Sciatic nerve (tissue), 2 donors: Measurements from ENCODE around the gene ZBTB34. TPM values are rescaled to one million over a fixed set of nuclear protein-coding genes. Genes with fewer than 3 reads are reported as not detected.

Experiments
- ATAC-seq: fragments of 200-7000 bp; cut with Tn5 transposase; one replicate; pipeline ENCODE4 v1.9.1; 2020; ENCODE audit warnings: mild to moderate bottlenecking, moderate library complexity
- DNase-seq: peaks from one replicate; pipeline ENCODE4 v3.0.0-alpha.2; 2020; ENCODE audit warnings: low spot score
- intact Hi-C: fragments of 100-400 bp; cut with DNase I; formaldehyde crosslinking; loops from one replicate; pipeline ENCODE4 v1.14.2; 2022
- total RNA-seq: library from RNA; stranded (reverse); fragmentation: NEBNext Ultra II Directional; extraction: Animal tissue kit (Norgen Biotek cat#: 25700); gene quantifications from one replicate; pipeline ENCODE4 v1.2.1, GENCODE V29; 2021
- donor health status: DM: no; HTN: no; CAD: no.
- donor health status: DM: no; HTN: no; CAD: no.

ZBTB34 gene
- total RNA-seq, 1 donor from 2014 or later = 12.3 TPM

DNA sequence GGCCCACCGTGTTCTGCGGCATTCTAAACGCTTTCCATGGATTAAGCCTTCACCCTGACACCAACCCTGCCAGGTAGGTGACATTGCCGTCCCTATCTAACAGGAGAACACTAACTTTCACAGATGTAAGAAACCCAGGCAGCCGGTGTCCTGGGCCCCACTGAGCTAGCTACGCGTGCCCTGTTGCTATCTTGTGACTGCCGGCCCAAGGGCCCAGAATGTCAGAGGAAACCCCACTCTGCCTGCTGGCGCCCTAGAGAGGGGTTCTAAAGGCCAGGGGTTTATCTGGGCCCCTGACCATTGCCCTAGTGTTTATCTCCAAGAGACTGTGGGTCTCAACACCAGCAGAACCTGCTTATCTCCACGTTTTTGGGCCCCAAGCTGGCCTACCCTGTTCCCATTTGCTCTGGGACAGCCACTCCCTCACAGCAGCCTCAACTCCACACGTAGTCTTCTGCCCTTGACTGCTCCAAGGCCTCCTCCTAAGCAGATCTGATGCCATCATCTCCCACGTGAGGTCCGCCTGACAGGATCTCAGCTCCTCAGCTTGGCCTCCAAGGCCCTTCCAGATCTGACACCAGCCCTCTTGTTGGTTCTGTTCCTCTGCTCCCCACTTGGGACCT, 18.1 kb upstream of the ZBTB34 start:
- DNase-seq = no peak
- intact Hi-C loops = no loop called here

DNA sequence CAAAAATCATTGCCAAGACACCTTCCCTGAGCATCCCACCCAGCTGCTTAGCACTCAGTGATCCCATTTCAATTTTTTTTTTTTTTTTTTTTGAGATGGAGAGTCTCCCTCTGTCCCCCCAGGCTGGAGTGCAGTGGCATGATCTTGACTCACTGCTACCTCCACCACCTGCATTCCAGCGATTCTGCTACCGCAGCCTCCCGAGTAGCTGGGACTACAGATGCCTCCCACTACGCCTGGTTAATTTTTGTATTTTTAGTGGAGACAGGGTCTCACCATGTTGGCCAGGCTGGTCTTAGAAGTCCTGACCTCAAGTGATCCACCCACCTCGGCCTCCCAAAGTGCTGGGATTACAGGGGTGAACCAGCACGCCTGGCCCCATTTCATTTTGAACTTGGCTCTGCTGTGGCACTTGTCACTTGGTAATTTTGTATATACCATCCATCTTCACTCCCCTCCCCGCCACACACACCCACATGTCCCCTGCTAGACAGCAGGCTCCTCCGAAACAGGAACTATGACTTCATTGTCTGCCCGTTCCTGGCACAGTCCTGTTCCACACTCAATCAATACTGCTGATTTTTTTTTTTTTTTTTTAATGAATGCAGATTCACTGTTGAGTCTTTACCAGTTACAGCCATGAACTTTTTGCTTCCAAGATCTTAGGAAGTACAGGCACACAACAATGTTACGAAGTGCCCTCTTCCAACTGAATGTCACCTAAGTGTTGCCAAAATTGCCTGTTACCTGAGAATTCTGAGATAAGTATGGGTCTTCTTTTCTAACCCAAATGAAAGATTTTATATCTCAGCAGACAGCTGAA, 17.3 kb upstream of the ZBTB34 start:
- DNase-seq (no peak), ATAC-seq (no peak)
- intact Hi-C loops = no loop called here

More for the DNA sequence above, 18.1 kb upstream of the ZBTB34 start:
- ATAC-seq = no peak

DNA sequence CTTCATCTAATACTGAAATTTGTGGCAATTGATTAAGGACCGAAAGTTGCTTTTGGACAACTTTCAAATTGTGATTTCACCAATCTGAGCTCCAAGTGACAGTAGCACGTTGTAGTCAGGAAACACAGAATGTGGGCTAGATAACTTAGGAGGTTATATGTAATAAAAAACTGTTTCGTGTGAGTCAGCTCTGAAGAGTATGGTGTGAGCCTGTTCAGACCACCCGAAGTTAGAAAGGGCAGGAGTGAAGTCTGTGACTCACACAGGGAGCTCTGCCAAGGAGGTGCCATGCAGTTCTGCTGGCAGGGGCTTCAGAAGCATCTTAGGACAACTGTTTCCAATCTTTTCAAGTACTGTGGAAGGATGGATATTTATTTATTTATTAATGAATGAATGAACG, 16.4 kb upstream of the ZBTB34 start:
- DNase-seq (no peak), ATAC-seq (no peak)
- intact Hi-C loops = no loop called here

DNA sequence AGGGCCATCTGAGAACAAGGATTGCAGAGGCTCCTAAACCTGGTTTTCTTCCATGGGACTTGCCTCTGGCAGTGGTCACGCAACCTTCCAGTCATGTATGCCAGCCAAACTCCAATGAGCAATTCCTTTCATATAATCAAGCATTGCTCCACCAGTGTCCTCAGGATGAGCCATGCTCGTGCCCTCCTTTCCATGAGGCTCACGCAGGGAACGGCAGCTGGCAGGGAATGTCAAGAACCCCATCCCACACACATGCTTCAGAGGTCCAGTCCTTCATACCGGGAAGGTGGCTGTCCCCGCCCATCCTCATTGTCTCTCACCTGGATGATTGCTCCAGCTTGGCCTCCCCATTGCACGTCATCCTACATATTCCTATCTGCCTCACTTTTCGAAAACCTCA, 13.4 kb upstream of the ZBTB34 start:
- intact Hi-C loops = no loop called here
- DNase-seq (no peak), ATAC-seq (no peak)

DNA sequence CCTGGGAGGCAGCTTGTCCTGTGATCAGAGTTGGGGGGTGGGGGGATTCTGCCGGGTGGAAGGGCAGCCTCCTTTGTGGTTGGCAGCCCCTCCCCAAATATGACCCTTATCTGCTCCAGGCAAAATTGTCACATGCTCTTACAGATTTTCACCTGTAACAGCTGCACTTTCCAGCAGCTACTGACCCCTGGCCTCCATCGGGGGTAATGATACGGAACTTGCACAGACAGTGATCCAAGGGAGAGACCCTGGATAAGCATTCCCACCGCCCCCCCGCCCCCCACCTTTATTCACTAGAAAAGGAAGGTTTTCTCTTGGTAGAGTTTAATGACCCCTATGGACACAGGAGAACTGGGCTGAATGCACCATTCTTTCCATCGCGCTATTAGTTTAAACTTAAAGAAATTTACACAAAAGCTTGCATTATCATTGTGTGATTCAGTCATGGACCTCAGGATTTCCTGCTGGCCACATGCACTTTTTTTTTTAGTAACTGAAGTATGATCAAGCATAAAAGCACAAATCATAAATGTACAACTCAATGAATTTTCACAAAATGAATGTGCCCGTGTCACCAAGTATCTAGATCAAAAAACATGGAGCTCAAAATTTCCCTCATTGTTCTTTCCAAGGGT, 10.7 kb upstream of the ZBTB34 start:
- DNase-seq (no peak), ATAC-seq (no peak)
- intact Hi-C loops = no loop called here

DNA sequence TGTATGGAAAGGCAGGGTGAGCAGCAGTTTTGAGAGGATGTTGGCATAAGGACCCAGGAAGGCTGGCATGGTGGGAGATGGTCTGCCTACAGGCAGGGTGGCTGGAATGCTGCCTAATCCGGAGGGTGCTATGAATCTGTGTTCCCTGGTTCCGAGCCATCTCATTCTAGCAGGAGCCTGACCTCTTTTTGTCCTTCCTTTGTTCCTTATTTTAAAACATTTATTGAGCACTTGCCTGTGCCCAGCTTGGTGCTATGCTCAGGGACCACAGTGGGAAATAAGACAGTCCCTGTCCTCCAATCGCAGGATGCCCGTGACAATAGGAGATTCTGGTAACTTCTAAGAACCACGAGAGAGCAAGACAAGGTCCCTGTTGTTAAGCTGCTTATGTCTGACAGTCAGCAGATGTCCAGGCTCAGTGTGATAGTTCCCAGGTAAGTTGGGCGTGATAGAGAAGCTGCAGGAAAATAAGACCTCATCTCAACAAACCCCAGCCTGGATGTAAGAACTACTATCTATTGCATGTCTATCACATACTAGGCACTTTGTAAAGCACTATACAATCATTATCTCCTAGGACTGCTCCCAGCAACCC, 9.1 kb upstream of the ZBTB34 start:
- no peak for ATAC-seq
- intact Hi-C loops = no loop called here
- DNase-seq = no peak

DNA sequence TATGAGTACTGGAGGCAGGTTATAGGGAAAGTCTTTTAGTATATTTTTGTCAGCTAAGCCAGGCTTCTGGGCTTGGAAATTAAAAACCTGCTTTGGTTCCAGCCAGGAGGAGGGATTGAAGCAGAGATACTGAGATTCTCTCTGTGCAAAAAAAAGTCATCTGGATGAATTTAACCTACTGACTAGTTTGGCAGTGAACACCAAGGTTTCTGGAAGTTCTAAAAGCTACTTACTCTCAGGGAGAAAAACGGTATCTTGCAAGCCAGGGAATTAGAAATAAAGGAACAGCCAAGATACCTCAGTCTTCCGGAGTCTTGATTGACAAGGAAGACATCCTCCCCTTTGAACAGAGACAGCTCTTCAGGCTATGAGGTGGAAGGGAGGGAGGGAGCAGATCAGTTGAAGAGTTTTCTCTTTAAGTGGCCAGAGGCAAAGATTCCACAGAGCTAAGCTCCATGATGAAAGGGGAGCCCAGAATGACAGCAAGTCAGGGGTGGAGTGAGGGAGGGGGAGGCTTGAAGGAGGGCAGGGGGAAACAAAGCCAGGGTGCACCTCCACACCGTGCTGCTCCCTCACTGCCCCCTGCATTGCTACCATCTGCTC, 8.3 kb upstream of the ZBTB34 start:
- intact Hi-C loops = no loop called here

DNA sequence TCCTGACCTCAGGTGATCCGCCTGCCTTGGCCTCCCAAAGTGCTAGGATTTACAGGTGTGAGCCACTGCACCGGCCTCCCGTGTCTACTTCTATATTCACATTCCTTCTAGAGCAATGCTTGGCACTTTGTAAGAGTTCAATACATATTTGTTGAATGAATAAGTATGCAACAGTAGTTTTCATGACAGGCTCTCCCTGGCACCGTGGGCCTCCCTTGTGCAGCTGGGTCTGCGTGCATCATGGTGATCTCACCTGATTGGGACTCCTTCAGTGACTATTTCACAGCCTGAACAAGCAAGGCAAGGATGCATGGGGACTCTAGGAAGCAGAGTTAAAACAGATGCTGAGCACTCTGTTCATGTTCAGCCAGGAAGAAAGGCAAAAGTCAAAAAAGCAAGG, 6.8 kb upstream of the ZBTB34 start:
- intact Hi-C loops = no loop called here
- DNase-seq (no peak), ATAC-seq (no peak)

More for the DNA sequence above, 8.3 kb upstream of the ZBTB34 start:
- ATAC-seq (no peak), DNase-seq (no peak)

DNA sequence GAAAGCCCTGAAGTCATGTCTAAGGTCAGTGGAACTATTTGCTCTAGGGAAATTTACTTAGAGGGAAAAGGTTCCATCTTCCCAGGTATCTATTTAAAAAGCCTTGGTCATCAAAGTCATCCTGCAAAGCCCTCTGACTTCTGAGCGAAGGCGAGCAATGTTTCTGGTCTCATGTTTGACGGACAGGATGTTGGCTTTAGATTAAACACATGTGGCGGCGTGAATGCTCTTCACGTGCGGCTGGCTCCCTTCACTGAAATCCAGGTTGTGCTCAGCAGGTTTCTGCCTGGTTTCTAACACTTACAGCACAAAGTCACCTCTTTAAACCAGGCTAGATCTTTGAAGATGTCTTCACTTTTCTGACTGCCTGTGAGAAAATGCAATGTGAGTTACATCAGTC, 5.7 kb upstream of the ZBTB34 start:
- DNase-seq = no peak
- intact Hi-C loops = no loop called here
- no peak for ATAC-seq

DNA sequence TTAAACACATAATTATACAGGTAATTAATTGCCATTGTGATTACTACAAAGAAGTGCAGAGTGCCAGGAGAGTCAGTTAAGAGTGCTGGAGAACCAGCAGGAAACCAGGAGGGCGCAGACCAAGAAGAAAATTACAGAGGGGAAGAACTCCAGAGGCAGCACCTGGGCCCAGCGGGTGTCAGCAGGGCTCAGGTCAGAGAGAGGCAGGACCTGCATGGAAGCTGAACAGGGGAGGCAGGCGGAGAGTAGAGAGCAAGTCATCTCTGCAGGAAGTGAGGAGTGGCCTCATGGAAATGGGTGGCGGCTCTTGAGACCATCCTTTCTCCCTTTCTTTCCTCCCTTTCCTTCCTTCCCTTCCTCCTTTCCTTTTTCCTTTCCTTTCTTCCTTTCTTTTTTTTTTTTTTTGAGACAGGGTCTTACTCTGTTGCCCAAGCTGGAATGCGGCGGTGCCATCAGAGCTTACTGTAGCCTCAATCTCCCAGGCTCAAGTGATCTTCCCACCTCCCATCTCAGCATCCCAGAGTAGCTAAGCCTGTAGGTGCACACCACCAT, 4.0 kb upstream of the ZBTB34 start:
- intact Hi-C loops = no loop called here
- ATAC-seq (no peak), DNase-seq (no peak)

DNA sequence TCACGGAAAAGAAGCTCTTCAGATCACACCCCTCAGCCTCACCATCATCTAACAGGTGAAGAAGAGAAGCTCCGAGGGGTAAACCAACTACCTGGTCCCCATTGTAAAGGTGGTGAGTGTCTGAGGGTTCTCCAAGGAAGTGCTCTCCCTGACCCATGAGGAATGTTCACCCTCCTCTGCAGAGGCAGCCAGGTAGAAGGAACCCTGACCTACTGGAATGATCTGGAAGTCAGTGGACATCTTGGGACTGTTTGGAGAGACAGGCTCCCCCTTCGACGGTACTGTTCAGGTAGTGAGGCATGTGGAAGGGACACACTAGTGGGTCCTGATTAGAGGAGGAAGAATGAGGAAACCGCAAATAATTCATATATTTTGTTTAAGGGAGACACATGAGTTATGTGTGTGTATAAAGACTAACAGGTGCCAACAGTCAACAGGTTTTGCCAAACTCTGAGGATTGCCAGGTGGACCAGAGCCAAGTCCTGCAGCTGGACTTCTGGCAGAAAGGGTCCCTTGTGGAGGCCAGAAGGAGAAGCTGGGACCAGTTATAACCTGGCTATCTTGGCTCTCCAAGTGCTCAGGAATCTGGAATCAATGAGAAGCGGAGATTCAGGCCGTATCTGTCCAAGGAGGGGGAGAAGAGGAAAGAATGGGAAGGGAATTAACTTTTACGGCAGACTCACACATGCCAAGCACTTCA, 3.0 kb upstream of the ZBTB34 start:
- intact Hi-C loops = no loop called here
- no peak for DNase-seq
- no peak for ATAC-seq

DNA sequence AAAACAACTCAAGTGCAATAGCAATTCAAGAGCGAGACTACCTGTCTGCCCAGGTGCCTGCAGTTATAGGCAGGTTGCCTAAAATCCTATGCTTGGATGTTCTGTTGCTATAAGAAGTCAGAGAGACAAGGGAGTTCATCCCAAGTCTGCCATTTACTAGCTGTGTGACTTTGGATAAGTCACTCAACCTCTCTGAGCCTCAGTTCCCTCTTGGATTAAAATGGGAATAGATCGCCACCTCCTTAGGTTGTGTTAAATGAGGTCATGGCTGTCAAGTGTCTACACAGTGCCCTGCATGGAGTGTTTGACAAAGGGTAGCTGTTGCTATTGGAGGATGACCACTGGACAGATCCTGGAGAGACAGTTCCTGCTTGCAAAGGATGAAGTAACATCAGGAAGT, 1.3 kb upstream of the ZBTB34 start:
- intact Hi-C loops = no loop called here
- DNase-seq (no peak), ATAC-seq (no peak)

DNA sequence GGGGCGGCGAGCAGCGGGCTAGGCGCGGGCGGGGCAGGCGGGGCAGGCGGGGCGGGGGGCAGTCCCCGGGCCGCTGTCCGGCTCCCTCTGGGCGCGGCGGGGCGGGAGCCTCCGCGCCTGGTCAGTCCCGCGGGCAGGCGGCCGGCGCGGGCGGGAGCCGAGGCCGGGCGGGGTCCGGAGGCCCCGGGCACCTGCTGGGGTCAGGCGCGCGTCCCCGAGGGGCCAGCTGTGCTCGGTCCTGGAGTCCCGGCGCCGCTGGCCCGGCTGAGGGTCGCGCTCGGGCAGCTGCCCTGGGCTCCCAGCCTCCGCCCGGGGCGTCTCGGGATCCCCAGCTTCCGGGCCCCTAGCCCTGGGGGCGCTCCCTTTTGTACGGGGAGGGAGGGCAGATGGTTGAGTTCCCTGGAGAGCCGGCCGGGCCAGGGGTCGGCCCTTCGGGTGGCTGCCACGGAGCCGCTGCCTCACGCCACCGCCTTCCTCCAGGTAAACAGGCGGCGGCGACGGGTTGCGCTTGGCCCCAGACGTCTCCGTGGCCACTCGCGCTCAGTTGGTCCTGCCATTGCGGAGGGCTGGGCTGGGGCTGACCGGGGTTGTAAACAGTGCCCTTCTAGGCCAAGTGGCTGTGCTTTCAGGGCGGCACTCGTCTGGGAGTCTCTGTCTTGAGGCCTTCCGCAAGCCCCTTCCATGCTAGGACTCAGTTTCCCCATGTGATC, 473 bp downstream of the ZBTB34 start:
- DNase-seq = no peak
- ATAC-seq = peak; percentile 47
- intact Hi-C loops = no loop called here

DNA sequence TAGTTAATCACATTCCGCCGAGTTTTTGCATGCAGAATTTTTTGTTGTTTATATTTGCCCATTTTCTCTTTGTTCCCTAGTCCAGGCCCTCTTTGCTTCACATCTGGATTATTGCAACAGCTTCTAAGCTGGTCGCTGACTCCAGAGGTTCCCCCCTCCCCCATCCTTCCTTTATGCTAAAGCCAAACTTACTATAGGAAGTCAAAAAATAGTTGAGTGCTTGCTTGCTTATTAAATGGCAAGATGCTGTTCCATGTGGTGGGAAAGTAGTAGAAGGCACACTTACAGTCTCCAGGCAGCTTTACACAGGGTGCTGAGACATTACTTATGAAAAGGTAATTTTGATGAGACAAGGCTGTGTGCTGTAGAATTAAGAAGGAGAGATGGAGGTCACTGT, 1.3 kb downstream of the ZBTB34 start:
- intact Hi-C loops = no loop called here

DNA sequence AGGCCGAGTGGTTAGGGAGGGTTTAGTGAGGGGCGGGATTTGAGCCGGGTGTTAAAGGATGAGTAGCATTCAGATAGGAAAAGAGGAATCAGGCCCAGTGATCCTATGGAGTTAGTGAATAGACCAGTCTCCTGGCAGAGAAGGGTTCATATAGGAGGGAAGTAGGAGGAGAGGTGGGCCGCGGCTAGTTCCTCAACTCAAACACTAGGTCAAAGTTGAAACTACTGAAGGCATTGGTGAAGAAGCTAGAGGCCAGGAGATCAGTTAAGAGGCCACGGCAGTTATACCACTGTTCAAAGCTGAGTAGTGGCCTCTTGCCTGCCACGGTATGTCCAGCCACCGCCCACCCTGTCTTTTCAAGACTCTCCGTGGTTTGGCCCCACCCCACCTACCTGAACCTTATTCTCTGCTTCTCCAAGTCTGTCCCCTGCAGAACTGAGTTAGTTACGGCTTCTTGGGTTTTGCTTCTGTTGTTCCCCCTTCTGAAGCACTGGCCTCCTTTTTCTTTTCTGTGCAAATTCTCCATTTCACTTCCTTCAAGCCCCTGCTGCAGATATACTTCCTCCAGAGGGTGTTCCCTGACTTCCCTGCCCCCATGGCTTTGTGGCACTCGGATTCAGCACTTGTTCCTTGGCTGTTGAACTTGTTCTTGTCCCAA, 1.8 kb downstream of the ZBTB34 start:
- intact Hi-C loops = no loop called here
- no peak for DNase-seq
- peak; percentile 4 for ATAC-seq

More for the DNA sequence above, 1.3 kb downstream of the ZBTB34 start:
- ATAC-seq (peak; percentile 13), DNase-seq (no peak)

DNA sequence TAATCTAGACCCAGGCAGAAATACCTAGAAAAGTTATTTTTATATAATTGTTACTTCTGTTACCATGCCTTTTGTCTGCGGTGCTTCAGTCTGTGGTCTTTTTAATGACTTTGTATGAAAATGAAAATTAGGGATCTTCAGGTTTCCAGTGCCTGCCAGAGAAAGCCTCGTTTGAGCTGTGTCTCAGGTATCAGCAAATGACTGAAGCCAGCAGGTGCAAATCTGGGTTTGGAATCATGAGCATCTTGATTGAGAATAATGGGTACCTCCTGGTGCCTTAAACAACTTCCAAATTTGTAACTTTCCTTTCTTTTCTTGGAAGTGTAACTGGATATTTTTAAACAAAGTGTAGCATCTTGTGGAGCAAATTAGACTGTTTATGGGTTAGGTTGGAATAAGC, 4.3 kb downstream of the ZBTB34 start:
- intact Hi-C loops = no loop called here
- DNase-seq = no peak

DNA sequence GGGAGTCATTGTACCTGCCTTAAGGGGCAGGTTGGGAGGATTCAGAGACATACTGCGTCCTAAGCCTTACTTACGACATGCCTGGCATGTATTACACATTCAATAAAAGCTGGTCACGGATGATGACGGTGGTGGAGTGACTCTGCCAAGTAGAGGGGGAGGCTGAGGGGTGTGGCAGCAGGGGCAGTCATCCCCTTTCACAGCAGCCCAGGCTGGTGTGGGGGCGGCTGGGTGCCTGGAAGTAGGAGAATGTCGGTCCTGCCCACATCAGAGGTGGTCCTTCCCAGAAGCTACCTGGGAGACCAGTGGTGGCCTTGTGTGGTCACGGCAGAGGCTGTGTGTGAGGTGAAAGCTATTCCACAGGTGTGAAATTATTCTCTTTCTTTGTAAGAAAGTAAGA, 8.9 kb downstream of the ZBTB34 start:
- ATAC-seq (no peak), DNase-seq (no peak)
- intact Hi-C loops = no loop called here

More for the DNA sequence above, 4.3 kb downstream of the ZBTB34 start:
- no peak for ATAC-seq

DNA sequence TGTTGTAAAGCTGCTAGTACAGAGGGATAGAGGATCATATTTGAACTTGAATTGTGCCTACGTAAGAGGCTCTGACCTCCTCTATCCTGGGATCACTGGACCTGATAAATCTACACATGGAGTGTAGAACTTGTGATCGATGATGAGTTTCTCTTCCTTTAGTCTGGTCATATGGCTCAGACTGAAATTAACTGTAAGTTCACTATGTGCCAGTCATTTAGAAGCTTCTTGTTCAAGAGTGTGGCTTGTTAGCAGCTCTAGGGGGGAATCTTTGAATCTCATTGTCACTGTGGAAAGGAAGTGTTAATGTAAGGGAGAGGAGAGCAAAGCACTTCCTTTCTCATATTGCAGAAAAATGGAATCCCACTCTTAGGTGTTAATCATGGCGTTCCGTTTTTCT, 12.1 kb downstream of the ZBTB34 start:
- ATAC-seq = no peak
- intact Hi-C loops = no loop called here
- no peak for DNase-seq
